ENCODE data around the gene KRT79. TPM values are rescaled to one million over a fixed set of nuclear protein-coding genes. Genes with fewer than 3 reads are reported as not detected.

KRT79 gene
- polyA plus RNA-seq, 6 donors from 2014 or later, result not detected

- Mint-ChIP-seq H3K4me3 (no peak within 1 kb of the TSS), H3K27ac (no peak within 1 kb of the TSS), H3K9me3 (no peaks in the 10 kb centered on the region), H3K27me3 (peaks cover 33 to 35% (median 35%) of the 10 kb centered on the region in 3 donors), H3K4me1 (no peaks in the 10 kb centered on the region), H3K36me3 (no peaks in the 10 kb centered on the region)
- ATAC-seq (ENCODE audit: low read depth in 2 of 2) (no peak), DNase-seq (no peak)
These were observed 57.2 kb downstream of the KRT79 start, which contains the start of gene KRT76 for GRCh38 chr12:52776913-52777395. KRT76 (minus strand) TSS chr12:52777345; CDS start chr12:52777291, 54 bp downstream.

- no peak overlapping the region for H3K4me3 Mint-ChIP-seq
- no peak for ATAC-seq (ENCODE audit: low read depth in 2 of 2)
- H3K36me3 Mint-ChIP-seq, result no peaks in the 10 kb centered on the region
- H3K27ac Mint-ChIP-seq, result no peak overlapping the region
- no peaks in the 10 kb centered on the region for H3K9me3 Mint-ChIP-seq
- no peak for DNase-seq
- no peaks in the 10 kb centered on the region for H3K4me1 Mint-ChIP-seq
- peaks cover 32 to 41% (median 35%) of the 10 kb centered on the region in 3 donors for H3K27me3 Mint-ChIP-seq
These were observed 57.7 kb downstream of the KRT79 start for GRCh38 chr12:52776435-52776834.

DNA sequence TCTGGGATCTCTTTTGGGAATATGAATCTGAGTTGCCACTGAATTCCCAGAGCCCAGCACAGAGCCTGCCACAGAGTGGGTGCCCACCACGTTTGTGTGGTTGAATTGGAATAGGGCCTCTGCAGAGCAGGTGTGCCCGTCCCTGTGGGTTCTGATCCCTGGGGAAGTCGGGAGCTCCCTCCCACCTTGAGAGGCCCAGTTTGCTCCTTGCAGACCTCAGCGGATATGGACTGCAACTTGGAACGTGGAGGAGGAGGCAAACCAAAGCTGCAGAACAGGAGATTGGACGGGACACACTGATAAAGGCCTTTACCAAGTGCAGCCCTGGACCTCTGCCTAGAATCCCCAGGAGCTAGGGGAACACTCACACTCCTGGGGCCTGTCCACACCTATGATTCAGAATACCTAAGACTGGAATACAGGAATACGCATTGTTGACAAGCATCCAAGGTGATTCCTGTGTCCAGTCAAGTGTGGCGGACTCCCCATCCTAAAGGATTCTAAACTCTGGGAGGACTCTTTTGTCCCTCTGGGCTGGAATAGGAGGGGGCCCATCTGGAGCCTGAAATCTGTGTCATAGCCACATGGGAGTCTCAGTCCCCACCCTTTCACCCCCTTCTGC is 59.4 kb downstream of the KRT79 start:
- no peak overlapping the region for H3K4me3 Mint-ChIP-seq
- no peaks in the 10 kb centered on the region for H3K4me1 Mint-ChIP-seq
- H3K27ac Mint-ChIP-seq, result no peak overlapping the region
- no peak for ATAC-seq (ENCODE audit: low read depth in 2 of 2)
- H3K27me3 Mint-ChIP-seq, result peaks cover 29 to 58% (median 33%) of the 10 kb centered on the region in 3 donors
- no peak for DNase-seq
- H3K36me3 Mint-ChIP-seq, result no peaks in the 10 kb centered on the region
- peaks cover 0 to 4% (median 0%) of the 10 kb centered on the region in 7 donors for H3K9me3 Mint-ChIP-seq

GRCh38 chr12:52772772-52773171 is 61.3 kb downstream of the KRT79 start:
- DNase-seq, result no peak
- ATAC-seq (ENCODE audit: low read depth in 2 of 2), result no peak
- peaks cover 0 to 4% (median 0%) of the 10 kb centered on the region in 7 donors for H3K9me3 Mint-ChIP-seq
- H3K4me1 Mint-ChIP-seq, result no peaks in the 10 kb centered on the region
- H3K27ac Mint-ChIP-seq, result no peak overlapping the region
- peak overlapping the region in 1 of 8 donors; percentile 15 for H3K4me3 Mint-ChIP-seq
- peaks cover 19 to 47% (median 22%) of the 10 kb centered on the region in 3 donors for H3K27me3 Mint-ChIP-seq
- H3K36me3 Mint-ChIP-seq, result no peaks in the 10 kb centered on the region

- Mint-ChIP-seq H3K27ac (no peak overlapping the region), H3K9me3 (peaks cover 0 to 4% (median 0%) of the 10 kb centered on the region in 7 donors), H3K4me1 (no peaks in the 10 kb centered on the region), H3K36me3 (no peaks in the 10 kb centered on the region), H3K4me3 (peak overlapping the region in 1 of 8 donors; percentile 15), H3K27me3 (peaks cover 15 to 47% (median 20%) of the 10 kb centered on the region in 3 donors)
- ATAC-seq (ENCODE audit: low read depth in 2 of 2) (no peak), DNase-seq (no peak)
These were observed 61.9 kb downstream of the KRT79 start for GRCh38 chr12:52772188-52772587.

DNA sequence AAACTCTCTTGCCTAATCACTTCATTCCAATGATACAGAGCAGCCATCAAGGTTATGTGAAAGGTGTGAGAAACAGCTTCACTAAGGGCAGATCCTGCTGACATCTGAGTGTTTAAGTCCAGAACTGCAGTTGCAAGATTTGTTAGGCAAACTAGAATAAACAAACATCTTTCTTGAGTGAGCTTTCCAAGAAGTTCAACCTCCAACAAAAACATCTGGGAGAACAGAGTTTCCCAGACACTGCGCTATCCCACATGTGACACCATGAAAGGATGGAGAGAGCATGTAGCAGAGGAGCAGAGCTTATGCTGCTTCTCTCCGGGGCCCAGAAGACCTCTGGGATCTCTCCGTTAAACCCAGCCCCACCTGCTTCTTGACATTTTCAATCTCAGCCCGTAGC is 62.6 kb downstream of the KRT79 start:
- ATAC-seq (ENCODE audit: low read depth in 2 of 2) (no peak), DNase-seq (no peak)
- H3K4me1 Mint-ChIP-seq, result no peaks in the 10 kb centered on the region
- H3K4me3 Mint-ChIP-seq, result no peak overlapping the region
- H3K27ac Mint-ChIP-seq, result peak overlapping the region in 1 of 6 donors; percentile 38
- peaks cover 12 to 44% (median 19%) of the 10 kb centered on the region in 3 donors for H3K27me3 Mint-ChIP-seq
- H3K9me3 Mint-ChIP-seq, result peaks cover 0 to 4% (median 0%) of the 10 kb centered on the region in 7 donors
- H3K36me3 Mint-ChIP-seq, result no peaks in the 10 kb centered on the region

Other genes with a start within 250 kb of the KRT79 start
- gene KRT72, start 232.8 kb downstream of the KRT79 start, polyA plus RNA-seq (ENCODE audit: low read depth in 6 of 6), result not detected
- gene KRT73, start 215.8 kb downstream of the KRT79 start, polyA plus RNA-seq (ENCODE audit: low read depth in 6 of 6), result not detected
- gene KRT2, start 182.1 kb downstream of the KRT79 start, polyA plus RNA-seq (ENCODE audit: low read depth in 6 of 6), result not detected
- under 1 TPM in 1 of 6 donors, not detected in 5; 0.44 TPM for gene KRT1, start 153.9 kb downstream of the KRT79 start, polyA plus RNA-seq (ENCODE audit: low read depth in 6 of 6)
- gene KRT77, start 130.8 kb downstream of the KRT79 start, polyA plus RNA-seq (ENCODE audit: low read depth in 6 of 6), result not detected
- not detected for gene KRT76, start 57.0 kb downstream of the KRT79 start, polyA plus RNA-seq (ENCODE audit: low read depth in 6 of 6)
- not detected for gene KRT3, start 38.2 kb downstream of the KRT79 start, polyA plus RNA-seq (ENCODE audit: low read depth in 6 of 6)
- gene KRT4, start 20.2 kb downstream of the KRT79 start, polyA plus RNA-seq (ENCODE audit: low read depth in 6 of 6), result not detected
- gene KRT78, start 14.7 kb upstream of the KRT79 start, polyA plus RNA-seq (ENCODE audit: low read depth in 6 of 6), result not detected
- not detected for gene KRT8, start 70.8 kb upstream of the KRT79 start, polyA plus RNA-seq (ENCODE audit: low read depth in 6 of 6)
- 10 to 100 TPM in 1 of 6 donors, 1 to 10 TPM in 5; 4.9 to 10.0 (median 8.5) TPM for gene KRT18, start 114.8 kb upstream of the KRT79 start, polyA plus RNA-seq (ENCODE audit: low read depth in 6 of 6)
- gene EIF4B, start 172.1 kb upstream of the KRT79 start, polyA plus RNA-seq (ENCODE audit: low read depth in 6 of 6), result 100 to 1,000 TPM in 2 of 6 donors, 10 to 100 TPM in 4; 69.1 to 104 (median 87.0) TPM
- gene TNS2, start 215.8 kb upstream of the KRT79 start, polyA plus RNA-seq (ENCODE audit: low read depth in 6 of 6), result under 1 TPM in 5 of 6 donors, not detected in 1; 0.05 to 0.91 (median 0.47) TPM
- 10 to 100 TPM; 12.8 to 31.1 (median 23.2) TPM for gene SPRYD3, start 245.1 kb upstream of the KRT79 start, polyA plus RNA-seq (ENCODE audit: low read depth in 6 of 6)